PC-9 (cell line): Measurements from ENCODE around the gene CORIN. TPM values are rescaled to one million over a fixed set of nuclear protein-coding genes. Genes with fewer than 3 reads are reported as not detected.

Experiments
- BruUV-seq: library from RNA; stranded (reverse); fragments of 400-500 nt; replicated peaks from 2 replicates; lab custom pipeline; 2021; lab: Mats Ljungman, UMichigan
- CTCF ChIA-PET: fragments of 300-600 bp; sonication (Branson Sonifier 250); formaldehyde crosslinking; loops from one replicate; lab custom pipeline; 2022; ENCODE audit warnings: antibody characterized with exemption; lab: Charles Lee
- POLR2A ChIA-PET: fragments of 300-600 bp; sonication (Branson Sonifier 250); formaldehyde crosslinking; loops from one replicate; lab custom pipeline; 2022; ENCODE audit warnings: antibody characterized with exemption; ENCODE audit not compliant: unreplicated experiment; lab: Charles Lee
- DNase-seq, 2 experiments: peaks; one replicate each; pipeline versions ENCODE4 v3.0.0 to v3.0.0-alpha.2; 2015 to 2022; ENCODE audit warnings: mixed read lengths in 1 of 2
- H2AFZ ChIP-seq: fragments of 200-600 bp; sonication (generic); 2 replicates; pipeline ENCODE4 v1.8.1; 2017; ENCODE audit warnings: antibody characterized with exemption
- H3F3A ChIP-seq: fragments of 200-600 bp; sonication (generic); 2 replicates; pipeline ENCODE4 v1.8.1; 2017; ENCODE audit warnings: antibody characterized with exemption, mild to moderate bottlenecking, low read depth; ENCODE audit not compliant: insufficient read depth
- H3K27ac ChIP-seq: fragments of 200-600 bp; sonication (generic); 2 replicates; pipeline ENCODE4 v1.6.1; 2016; ENCODE audit warnings: mixed run types
- H3K27me3 ChIP-seq: fragments of 200-600 bp; sonication (generic); 2 replicates; pipeline ENCODE4 v1.6.1; 2016; ENCODE audit warnings: low read depth, mixed run types; ENCODE audit not compliant: insufficient read depth
- H3K36me3 ChIP-seq: fragments of 200-600 bp; sonication (generic); 2 replicates; pipeline ENCODE4 v1.6.1; 2016; ENCODE audit warnings: low read depth, mixed run types
- H3K4me1 ChIP-seq: fragments of 200-600 bp; sonication (generic); replicated peaks from 2 replicates; pipeline ENCODE4 v1.6.1; 2016; ENCODE audit warnings: mixed run types; ENCODE audit not compliant: insufficient read depth
- H3K4me2 ChIP-seq: fragments of 200-600 bp; sonication (generic); 2 replicates; pipeline ENCODE4 v1.6.1; 2017; ENCODE audit warnings: mixed run types
- H3K4me3 ChIP-seq: fragments of 200-600 bp; sonication (generic); 2 replicates; pipeline ENCODE4 v1.6.1; 2016; ENCODE audit warnings: mixed run types
- H3K79me2 ChIP-seq: fragments of 200-600 bp; sonication (generic); 2 replicates; pipeline ENCODE4 v1.6.1; 2017; ENCODE audit warnings: low read depth, mixed run types
- H3K9me2 ChIP-seq: fragments of 200-600 bp; sonication (generic); 2 replicates; pipeline ENCODE4 v1.8.1; 2017; ENCODE audit warnings: mild to moderate bottlenecking; ENCODE audit not compliant: insufficient read depth
- H3K9me3 ChIP-seq: fragments of 200-600 bp; sonication (generic); 2 replicates; pipeline ENCODE4 v1.8.1; 2016; ENCODE audit warnings: low read depth; ENCODE audit not compliant: insufficient read depth
- H4K20me1 ChIP-seq: fragments of 200-600 bp; sonication (generic); 2 replicates; pipeline ENCODE4 v1.8.1; 2017; ENCODE audit not compliant: insufficient read depth
- CTCF ChIP-seq: fragments of 200-600 bp; sonication (generic); conservative IDR thresholded peaks from 2 replicates; pipeline ENCODE4 v1.6.1; 2017; ENCODE audit warnings: mixed run types, antibody characterized with exemption, mild to moderate bottlenecking, moderate library complexity
- EZH2 ChIP-seq: fragments of 200-600 bp; sonication (generic); IDR thresholded peaks from 2 replicates; pipeline ENCODE4 v1.8.0; 2017; ENCODE audit warnings: antibody characterized with exemption, low read depth
- intact Hi-C: fragments of 100-400 bp; cut with micrococcal nuclease; formaldehyde crosslinking; loops from one replicate; pipeline ENCODE4 v1.10.0; 2022; ENCODE audit not compliant: unreplicated experiment
- total RNA-seq: library from RNA; stranded (reverse); gene quantifications from 2 replicates; pipeline ENCODE4 v1.2.3, GENCODE V29; 2021

CORIN gene
- total RNA-seq, 1 experiment from 2014 or later = not detected

- no peak for DNase-seq
- Histone ChIP-seq H3K36me3 (no peaks in the 10 kb centered on the region), H4K20me1 (no peaks in the 10 kb centered on the region), H3K9me3 (no peaks in the 10 kb centered on the region), H3K4me3 (no peak overlapping the region), H3K4me1 (no peaks in the 10 kb centered on the region), H3K9me2 (no peaks in the 10 kb centered on the region), H3K27ac (no peak overlapping the region), H2AFZ (no peak overlapping the region), H3K4me2 (no peak overlapping the region), H3K79me2 (no peaks in the 10 kb centered on the region), H3F3A (no peaks in the 10 kb centered on the region), H3K27me3 (no peaks in the 10 kb centered on the region)
- intact Hi-C loops = no loop called here
- CTCF ChIA-PET = no interaction called here
- TF ChIP-seq CTCF = no peak
- TF ChIP-seq EZH2 = no peak
- POLR2A ChIA-PET = no interaction called here
- BruUV-seq = no TSS peak
Measured at GRCh38 chr4:47659342-47659741, 178.5 kb downstream of the CORIN start.

GRCh38 chr4:47654972-47655693, 182.7 kb downstream of the CORIN start:
- Histone ChIP-seq H3K9me3 (no peaks in the 10 kb centered on the region), H3K4me2 (no peak overlapping the region), H3K27ac (no peak overlapping the region), H3K9me2 (no peaks in the 10 kb centered on the region), H3K4me3 (no peak overlapping the region), H3K4me1 (no peaks in the 10 kb centered on the region), H3K27me3 (no peaks in the 10 kb centered on the region), H2AFZ (no peak overlapping the region), H3F3A (no peaks in the 10 kb centered on the region), H3K36me3 (no peaks in the 10 kb centered on the region), H4K20me1 (no peaks in the 10 kb centered on the region), H3K79me2 (no peaks in the 10 kb centered on the region)
- CTCF ChIA-PET = no interaction called here
- TF ChIP-seq CTCF (no peak), EZH2 (no peak)
- intact Hi-C loops = no loop called here
- no TSS peak for BruUV-seq
- DNase-seq = no peak
- POLR2A ChIA-PET = no interaction called here

GRCh38 chr4:47652092-47652491, 185.8 kb downstream of the CORIN start:
- ChIA-PET CTCF (interaction anchor here (0.7 kb wide), 1 partner anchor 651 kb away, joined by 3 read pairs; no protein-coding TSS in a partner anchor), POLR2A (no interaction called here)
- Histone ChIP-seq H3F3A (no peaks in the 10 kb centered on the region), H3K36me3 (no peaks in the 10 kb centered on the region), H4K20me1 (no peaks in the 10 kb centered on the region), H3K9me2 (no peaks in the 10 kb centered on the region), H3K4me2 (no peak overlapping the region), H3K4me3 (no peak overlapping the region), H3K79me2 (no peaks in the 10 kb centered on the region), H3K4me1 (no peaks in the 10 kb centered on the region), H3K9me3 (no peaks in the 10 kb centered on the region), H3K27ac (no peak overlapping the region), H2AFZ (no peak overlapping the region), H3K27me3 (no peaks in the 10 kb centered on the region)
- no peak for TF ChIP-seq CTCF
- no TSS peak for BruUV-seq
- intact Hi-C loops = no loop called here
- no peak for DNase-seq
